GM19372 (cell line): ENCODE measurements around the gene SRMS.

ENCODE experiments used
- ATAC-seq: cut with Tn5 transposase; IDR thresholded peaks from one replicate; pipeline ENCODE4 v1.9.1; 2021; ENCODE audit warnings: mild to moderate bottlenecking, low read depth, moderate library complexity; ENCODE audit not compliant: unreplicated experiment

SRMS gene

DNA sequence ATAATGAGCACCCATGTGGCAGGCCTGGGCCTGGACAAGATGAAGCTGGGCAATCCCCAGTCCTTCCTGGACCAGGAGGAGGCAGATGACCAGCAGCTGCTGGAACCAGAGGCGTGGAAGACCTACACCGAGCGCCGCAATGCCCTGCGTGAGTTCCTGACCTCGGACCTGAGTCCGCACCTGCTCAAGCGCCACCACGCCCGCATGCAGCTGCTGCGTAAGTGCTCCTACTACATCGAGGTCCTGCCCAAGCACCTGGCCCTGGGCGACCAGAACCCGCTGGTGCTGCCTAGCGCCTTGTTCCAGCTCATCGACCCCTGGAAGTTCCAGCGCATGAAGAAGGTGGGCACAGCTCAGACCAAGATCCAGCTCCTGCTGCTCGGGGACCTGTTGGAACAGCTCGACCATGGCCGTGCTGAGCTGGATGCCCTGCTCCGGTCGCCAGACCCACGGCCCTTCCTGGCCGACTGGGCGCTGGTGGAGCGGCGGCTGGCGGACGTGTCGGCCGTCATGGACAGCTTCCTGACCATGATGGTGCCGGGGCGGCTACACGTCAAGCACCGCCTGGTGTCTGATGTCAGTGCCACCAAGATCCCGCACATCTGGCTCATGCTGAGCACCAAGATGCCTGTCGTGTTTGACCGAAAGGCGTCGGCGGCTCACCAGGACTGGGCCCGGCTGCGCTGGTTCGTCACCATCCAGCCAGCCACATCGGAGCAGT lies 8.3 kb upstream of the SRMS start:
- ATAC-seq, result no peak

DNA sequence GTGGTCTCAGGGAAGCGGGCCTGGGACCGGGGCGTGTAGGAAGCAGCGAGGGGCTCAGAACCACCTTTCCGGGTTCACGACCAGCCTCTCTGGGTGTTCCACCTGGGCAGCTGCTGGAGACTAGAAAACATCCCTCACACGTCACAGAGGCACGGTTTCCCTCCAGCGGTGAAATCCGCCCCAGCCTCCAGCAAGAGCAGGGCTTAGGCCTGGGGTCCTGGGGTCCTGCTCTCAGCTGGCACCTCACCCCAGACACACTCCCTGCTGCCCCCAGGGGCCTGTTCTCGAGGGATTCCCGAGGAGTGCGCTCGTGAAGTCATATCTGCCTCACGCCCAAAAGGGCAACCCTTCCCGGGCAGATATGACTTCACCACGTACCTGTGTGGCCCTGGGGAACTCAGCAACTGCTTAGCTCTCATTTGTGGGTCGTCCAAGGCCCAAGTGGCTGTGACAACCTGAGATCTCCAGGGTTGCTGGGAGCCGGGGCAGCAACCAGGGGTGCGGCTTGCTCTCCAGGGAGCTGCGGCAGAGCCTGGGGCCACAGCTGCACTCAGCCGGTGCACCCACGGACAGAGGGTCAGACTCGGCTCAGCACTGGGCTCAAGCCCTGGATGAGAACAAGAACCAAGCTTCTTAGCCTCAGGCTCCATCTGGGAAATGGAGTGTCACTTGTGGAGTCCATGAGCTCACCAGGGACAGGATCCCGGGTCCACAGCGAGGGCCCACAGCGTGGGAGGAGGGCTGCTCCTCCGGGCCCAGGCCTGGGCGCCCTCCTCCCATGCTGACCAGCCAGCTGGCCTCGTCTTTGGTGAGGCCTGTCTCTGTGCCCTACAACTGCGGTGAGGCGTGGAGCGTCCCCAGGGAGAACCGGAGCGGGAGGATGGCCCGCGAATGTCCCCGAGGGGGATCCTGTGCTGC lies 7.1 kb upstream of the SRMS start:
- ATAC-seq, result no peak

- no peak for ATAC-seq
These were observed 6.4 kb upstream of the SRMS start, which contains the start of gene FNDC11 for GRCh38 chr20:63553933-63554290. TSS of gene FNDC11 (plus strand) at chr20:63554159. CDS start at chr20:63555664, 1,505 bp downstream.

- no peak for ATAC-seq
These were observed 5.8 kb upstream of the SRMS start for GRCh38 chr20:63553251-63553932.

DNA sequence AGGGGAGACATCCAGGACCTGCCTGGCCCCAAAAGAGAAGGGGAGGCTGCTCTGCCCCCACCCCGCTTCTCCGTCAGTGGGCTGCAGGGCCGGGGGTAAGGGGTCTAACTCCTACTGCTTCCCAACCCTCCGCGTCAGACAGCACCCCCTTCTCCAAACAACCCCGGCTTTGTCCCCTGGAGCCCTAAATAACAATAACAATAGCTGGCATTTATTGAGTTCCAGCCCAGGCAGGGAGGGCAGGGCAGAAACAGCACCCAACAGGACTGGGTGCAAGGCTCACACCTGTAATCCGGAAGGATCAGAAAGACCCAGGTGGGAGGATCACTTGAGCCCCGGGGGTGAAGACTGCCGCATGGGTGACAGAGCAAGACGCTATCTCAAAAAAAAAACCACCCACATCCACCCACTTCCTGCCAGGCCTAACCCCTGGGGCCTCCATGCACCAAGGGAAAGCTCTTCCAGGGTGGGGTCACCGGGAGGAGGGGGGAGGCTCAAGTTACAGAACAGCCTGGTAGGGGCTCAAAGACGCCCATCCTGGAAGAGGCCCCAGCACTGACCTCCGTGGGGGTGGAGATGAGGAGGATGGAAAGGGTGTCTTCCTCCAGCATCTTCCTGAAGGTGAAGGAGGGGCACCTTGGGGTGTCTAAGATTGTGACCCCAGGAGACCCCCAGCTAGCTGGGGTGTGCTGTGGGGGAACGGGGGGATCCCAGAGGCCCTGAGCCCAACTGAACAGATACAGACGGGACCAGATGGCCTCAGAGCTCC lies 5.1 kb upstream of the SRMS start:
- ATAC-seq, result no peak

DNA sequence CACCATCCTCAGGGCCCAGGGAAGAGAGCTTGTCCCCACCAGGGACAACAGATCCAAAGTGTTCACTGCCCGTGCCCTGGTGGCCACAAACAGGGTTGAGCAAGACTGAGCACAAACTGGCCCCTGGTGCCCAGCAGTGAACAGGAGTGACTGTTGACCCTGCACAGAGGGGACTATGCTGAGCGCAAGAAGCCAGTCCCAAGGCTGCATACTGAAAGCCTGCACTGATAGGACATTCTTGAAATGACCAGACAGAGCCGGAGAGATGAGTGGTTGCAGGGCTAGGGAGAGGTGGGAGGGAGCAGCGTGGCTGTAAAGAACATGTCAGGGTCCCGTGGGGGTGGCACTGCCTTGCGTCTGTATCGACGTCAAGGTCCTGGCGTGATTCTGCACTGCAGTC lies 3.5 kb upstream of the SRMS start:
- no peak for ATAC-seq

- ATAC-seq, result no peak
These were observed 2.2 kb upstream of the SRMS start for GRCh38 chr20:63549679-63550282.

DNA sequence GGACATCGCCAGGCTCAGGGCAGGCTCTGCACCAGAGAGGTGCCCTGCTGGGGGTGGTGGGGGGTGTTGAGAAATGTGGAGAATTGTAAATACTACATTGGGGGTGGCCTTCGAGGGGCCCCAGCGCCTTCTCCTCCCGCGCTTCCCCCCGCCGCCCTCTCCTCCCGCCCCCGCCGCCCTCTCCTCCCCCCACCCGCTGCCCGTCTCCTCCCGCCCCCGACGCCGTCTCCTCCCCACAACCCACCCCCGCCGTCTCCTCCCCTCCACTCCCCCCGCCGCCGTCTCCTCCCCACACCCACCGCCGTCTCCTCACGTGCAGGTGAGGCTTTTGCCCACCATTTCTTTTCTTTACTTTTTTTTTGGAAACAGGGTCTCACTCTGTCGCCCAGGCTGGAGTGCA lies 1.5 kb upstream of the SRMS start:
- ATAC-seq, result no peak

DNA sequence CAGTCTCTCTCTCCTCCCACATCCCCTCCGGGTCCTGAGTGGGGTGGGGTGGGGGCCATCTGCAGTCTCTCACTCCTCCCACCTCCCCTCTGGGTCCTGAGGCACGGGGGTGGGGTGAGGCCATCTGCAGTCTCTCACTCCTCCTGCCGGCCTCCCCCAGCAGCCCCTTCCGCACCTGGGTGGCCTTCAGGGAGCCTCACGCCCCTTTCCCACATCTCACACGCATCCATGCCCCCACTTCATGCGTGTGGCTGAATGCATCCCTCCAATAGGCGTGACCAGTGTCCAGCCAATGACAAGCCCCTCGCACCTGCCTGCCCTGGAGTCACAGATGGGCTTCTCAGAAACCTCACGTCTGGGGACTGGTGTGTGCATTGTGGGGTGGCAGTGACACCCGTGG lies 993 bp upstream of the SRMS start:
- ATAC-seq, result no peak

GRCh38 chr20:63546956-63547724 lies 409 bp downstream of the SRMS start:
- ATAC-seq, result no peak

GRCh38 chr20:63546256-63546955 lies 1.1 kb downstream of the SRMS start:
- ATAC-seq, result no peak

DNA sequence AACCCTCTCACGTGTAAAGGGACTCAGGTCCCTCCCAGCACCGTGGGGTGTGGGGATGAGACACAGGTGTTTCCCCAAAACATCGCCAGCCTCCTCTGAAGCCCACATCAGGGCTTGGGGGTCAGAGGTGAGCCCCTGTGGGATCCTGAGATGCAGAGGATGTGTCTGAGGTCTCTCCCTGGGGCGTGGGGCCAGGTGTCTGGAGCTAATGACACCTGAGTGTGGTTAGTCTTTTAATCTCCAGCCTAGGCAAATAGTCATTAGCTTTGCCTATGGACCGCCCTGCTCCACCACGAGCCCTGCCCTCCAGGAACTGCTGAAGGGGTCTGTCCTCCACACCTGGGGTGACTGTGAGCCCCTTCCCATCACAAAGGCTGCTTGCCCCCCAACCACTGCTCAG lies 1.7 kb downstream of the SRMS start:
- ATAC-seq, result no peak

DNA sequence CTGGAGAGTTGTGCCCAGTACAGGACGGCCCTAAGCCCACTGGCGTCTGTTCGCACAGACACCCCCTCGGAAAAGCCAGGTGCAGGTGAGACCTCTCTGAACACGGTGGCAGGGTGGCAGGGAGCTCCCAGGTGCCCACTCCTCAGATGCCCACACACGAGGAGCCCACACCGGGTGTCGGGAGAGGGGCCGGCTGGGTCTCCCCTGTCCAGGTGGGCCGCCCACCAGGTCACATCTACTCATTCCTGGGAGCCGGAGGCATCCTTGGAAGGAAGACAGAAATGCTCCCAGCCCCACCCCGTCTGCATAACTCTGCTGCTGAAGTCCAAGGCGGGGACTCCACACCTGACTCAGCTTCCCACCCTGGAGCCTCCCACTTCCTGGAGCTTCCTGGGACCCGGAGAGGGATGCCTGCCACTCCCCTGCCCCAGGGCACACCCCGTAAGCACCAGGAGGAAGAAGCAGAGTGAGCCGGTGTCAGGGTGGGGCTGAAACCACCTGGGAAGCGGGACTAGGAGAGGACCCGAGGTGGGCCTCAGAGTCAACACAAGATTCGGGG lies 2.5 kb downstream of the SRMS start:
- no peak for ATAC-seq

DNA sequence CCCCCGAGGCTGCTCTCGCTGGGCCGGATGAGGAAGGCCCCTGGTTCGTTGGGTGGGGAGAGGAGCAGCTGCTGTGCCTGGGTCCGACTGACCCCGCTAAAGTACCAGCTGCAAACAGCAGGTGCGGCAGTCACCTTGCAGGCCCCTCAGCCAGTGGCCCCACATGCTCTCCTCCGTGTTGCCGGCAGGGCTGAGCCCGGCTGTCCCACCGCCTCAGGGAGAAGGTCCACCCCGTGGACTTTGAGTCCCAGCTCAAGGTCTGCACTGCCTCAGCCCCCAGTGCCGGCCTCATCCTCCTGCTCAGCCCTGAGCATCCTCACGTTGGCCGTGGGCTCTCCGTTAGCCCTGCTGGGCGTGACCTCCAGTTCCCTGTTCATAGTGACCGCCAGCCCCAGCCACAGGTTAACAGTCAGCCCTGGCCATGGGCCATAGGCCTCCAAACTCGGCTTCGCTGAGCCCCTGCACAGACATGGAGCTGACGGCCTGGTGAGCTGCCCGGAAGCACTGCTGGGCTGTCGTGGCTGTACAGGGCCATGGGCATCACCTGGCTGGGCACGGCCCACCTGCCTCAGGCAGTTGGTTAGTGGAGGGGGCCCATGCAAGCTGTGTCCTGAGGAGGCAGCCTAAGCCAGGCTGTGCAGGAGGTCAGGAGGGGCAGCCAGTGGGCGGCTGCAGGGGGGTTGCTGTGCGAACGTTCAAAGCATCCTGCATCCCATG lies 3.1 kb downstream of the SRMS start:
- ATAC-seq, result no peak

DNA sequence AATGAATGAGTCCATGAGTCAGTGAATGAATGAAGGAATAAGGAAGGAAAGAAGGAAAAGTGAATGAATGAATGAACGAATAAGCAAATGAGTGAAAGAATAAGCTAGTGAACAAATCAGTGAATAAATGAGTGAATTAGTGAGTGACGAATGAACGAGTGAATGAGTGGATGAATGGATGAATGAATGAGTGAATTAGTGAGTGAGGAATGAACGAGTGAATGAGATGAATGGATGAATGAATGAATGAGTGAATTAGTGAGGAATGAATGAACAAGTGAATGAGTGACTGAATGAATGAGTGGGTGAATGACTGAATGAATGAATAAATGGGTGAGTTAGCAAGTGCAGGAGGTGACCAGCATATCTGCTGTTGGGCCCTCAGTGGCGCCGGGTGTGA lies 3.8 kb downstream of the SRMS start:
- no peak for ATAC-seq

GRCh38 chr20:63543131-63543530 lies 4.4 kb downstream of the SRMS start:
- ATAC-seq, result no peak

DNA sequence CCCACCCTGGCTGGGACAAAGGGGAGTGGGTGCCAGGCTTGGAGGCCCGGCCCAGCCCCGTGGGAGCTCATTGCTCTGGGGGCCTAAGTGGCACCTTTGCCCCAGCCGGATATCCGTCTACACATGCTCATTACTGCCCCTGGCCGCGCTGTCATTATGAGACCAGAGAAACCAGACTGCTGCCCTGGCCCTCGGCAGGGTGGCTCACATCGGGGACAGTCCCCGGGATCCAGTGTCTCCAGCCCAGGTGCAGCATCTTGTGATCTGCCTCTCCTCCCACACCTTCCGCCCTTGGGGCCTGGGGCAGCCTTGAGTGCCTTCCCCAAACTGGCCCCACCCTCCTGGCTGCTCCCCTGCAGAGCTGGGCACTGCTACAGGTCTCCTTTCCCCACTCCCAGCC lies 4.9 kb downstream of the SRMS start:
- no peak for ATAC-seq

DNA sequence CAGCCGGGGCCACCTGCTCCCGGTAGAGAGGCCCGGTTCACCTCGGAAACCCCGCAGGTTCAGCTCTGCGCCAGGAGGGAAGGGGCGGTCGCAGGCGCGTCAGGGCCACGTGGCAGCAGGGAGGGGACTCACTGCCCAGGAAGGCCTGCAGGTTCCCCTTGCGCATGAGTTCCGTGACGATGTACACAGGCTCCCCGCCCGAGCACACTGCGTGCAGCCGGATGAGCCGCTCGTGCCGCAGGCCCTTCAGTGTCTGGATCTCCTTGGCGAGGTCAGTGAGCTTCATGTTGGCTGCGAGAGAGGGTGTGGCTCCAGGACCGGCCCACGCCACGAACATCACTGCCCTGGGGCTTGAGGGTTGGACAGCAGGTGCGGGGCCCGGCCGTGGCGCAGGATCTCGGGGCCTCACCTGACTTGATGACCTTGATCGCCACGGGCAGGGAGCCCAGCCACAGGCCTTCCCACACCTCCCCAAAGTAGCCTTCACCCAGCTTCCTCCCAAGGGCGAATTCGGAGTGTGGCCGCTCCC lies 5.5 kb downstream of the SRMS start:
- ATAC-seq, result no peak
